WTC11 (cell line): ENCODE measurements around the gene CDK16. TPM values are rescaled to one million over a fixed set of nuclear protein-coding genes. Genes with fewer than 3 reads are reported as not detected.

Experiments used
- ATAC-seq: fragments of 200-7000 bp; cut with Tn5 transposase; 2 replicates; pipeline ENCODE4 v1.10.0; 2021; ENCODE audit warnings: mild to moderate bottlenecking, moderate library complexity
- CTCF ChIA-PET: fragments of 300-600 bp; sonication (Branson Sonifier 250); formaldehyde crosslinking; loops from one replicate; lab custom pipeline; 2021; ENCODE audit warnings: antibody characterized with exemption; lab: Charles Lee
- POLR2A ChIA-PET: fragments of 350-600 bp; sonication (Branson Sonifier 250); formaldehyde crosslinking; loops from one replicate; lab custom pipeline; 2021; ENCODE audit warnings: antibody characterized with exemption; lab: Charles Lee
- DNase-seq: peaks from one replicate; pipeline ENCODE4 v3.0.0; 2021; ENCODE audit warnings: low spot score
- H3K27ac Mint-ChIP-seq: 2 replicates; pipeline ENCODE4 v1.8.0; 2021; ENCODE audit warnings: mixed read lengths
- H3K27me3 Mint-ChIP-seq: 2 replicates; pipeline ENCODE4 v1.8.0; 2021; ENCODE audit warnings: low read depth, mild to moderate bottlenecking, moderate library complexity, mixed read lengths
- H3K36me3 Mint-ChIP-seq: 2 replicates; pipeline ENCODE4 v1.8.0; 2021; ENCODE audit warnings: mixed read lengths
- H3K4me1 Mint-ChIP-seq: 2 replicates; pipeline ENCODE4 v1.8.0; 2022; ENCODE audit warnings: mixed read lengths
- H3K4me3 Mint-ChIP-seq: 2 replicates; pipeline ENCODE4 v1.8.0; 2021; ENCODE audit warnings: mild to moderate bottlenecking, moderate library complexity, mixed read lengths
- H3K9me3 Mint-ChIP-seq: 2 replicates; pipeline ENCODE4 v1.8.0; 2021; ENCODE audit warnings: mixed read lengths
- AFF4 ChIP-seq: sonication (generic); formaldehyde crosslinking; IDR thresholded peaks from 2 replicates; pipeline ENCODE4 v1.8.1; 2023; ENCODE audit warnings: mild to moderate bottlenecking, missing genetic modification reagents, borderline replicate concordance
- ATF3 ChIP-seq: sonication (generic); formaldehyde crosslinking; conservative IDR thresholded peaks from 2 replicates; pipeline ENCODE4 v1.8.1; 2022; ENCODE audit warnings: mild to moderate bottlenecking, missing genetic modification reagents
- ESRRA ChIP-seq: sonication (generic); formaldehyde crosslinking; IDR thresholded peaks from 2 replicates; pipeline ENCODE4 v1.8.1; 2022; ENCODE audit warnings: mild to moderate bottlenecking, missing genetic modification reagents, borderline replicate concordance
- ETV6 ChIP-seq: sonication (generic); formaldehyde crosslinking; IDR thresholded peaks from 2 replicates; pipeline ENCODE4 v1.8.1; 2022; ENCODE audit warnings: mild to moderate bottlenecking, missing genetic modification reagents
- HMGA2 ChIP-seq: fragments of 250-450 bp; sonication (Bioruptor Pico); IDR thresholded peaks from 2 replicates; pipeline ENCODE4 v1.4.0; 2021; ENCODE audit warnings: mild to moderate bottlenecking, moderate library complexity
- IRF2 ChIP-seq: sonication (generic); formaldehyde crosslinking; IDR thresholded peaks from 2 replicates; pipeline ENCODE4 v1.8.0; 2022; ENCODE audit warnings: low read depth, missing genetic modification reagents, borderline replicate concordance
- MYBL2 ChIP-seq: sonication (generic); formaldehyde crosslinking; IDR thresholded peaks from 2 replicates; pipeline ENCODE4 v1.8.1; 2023; ENCODE audit warnings: mild to moderate bottlenecking, moderate library complexity, missing genetic modification reagents
- NFE2L1 ChIP-seq: sonication (generic); formaldehyde crosslinking; IDR thresholded peaks from 2 replicates; pipeline ENCODE4 v1.8.1; 2023; ENCODE audit warnings: missing genetic modification reagents
- NFYB ChIP-seq: sonication (generic); formaldehyde crosslinking; conservative IDR thresholded peaks from 2 replicates; pipeline ENCODE4 v1.8.0; 2022; ENCODE audit warnings: low read depth, missing genetic modification reagents
- NR2C2 ChIP-seq: sonication (generic); formaldehyde crosslinking; IDR thresholded peaks from 2 replicates; pipeline ENCODE4 v1.8.0; 2022; ENCODE audit warnings: mild to moderate bottlenecking, missing genetic modification reagents
- SP1 ChIP-seq: sonication (generic); formaldehyde crosslinking; conservative IDR thresholded peaks from 2 replicates; pipeline ENCODE4 v1.8.1; 2022; ENCODE audit warnings: missing genetic modification reagents
- ZNF263 ChIP-seq: sonication (generic); formaldehyde crosslinking; IDR thresholded peaks from 2 replicates; pipeline ENCODE4 v1.8.1; 2022; ENCODE audit warnings: low read depth, mild to moderate bottlenecking, moderate library complexity, missing genetic modification reagents
- ZNF671 ChIP-seq: fragments of 250-450 bp; sonication (Bioruptor Pico); IDR thresholded peaks from 2 replicates; pipeline ENCODE4 v1.8.0; 2021; ENCODE audit warnings: mild to moderate bottlenecking
- total RNA-seq: library from RNA; stranded (reverse); gene quantifications from 3 replicates; pipeline ENCODE4 v1.2.3, GENCODE V29; 2021
- TF ChIP-seq, protein P1 (sequence below): fragments of 250-450 bp; sonication (Bioruptor Pico); IDR thresholded peaks from 2 replicates; pipeline ENCODE4 v1.9.0; 2021; ENCODE audit warnings: moderate library complexity, mild to moderate bottlenecking, inconsistent platforms, borderline replicate concordance
- TF ChIP-seq, protein P2 (sequence below): sonication (generic); formaldehyde crosslinking; IDR thresholded peaks from 2 replicates; pipeline ENCODE4 v1.8.1; 2023; ENCODE audit warnings: mild to moderate bottlenecking, missing genetic modification reagents
- TF ChIP-seq, protein P3 (sequence below): sonication (generic); formaldehyde crosslinking; IDR thresholded peaks from 2 replicates; pipeline ENCODE4 v1.8.0; 2022; ENCODE audit warnings: mild to moderate bottlenecking, missing genetic modification reagents
- TF ChIP-seq, protein P4 (sequence below): sonication (generic); formaldehyde crosslinking; IDR thresholded peaks from 2 replicates; pipeline ENCODE4 v1.8.0; 2022; ENCODE audit warnings: mild to moderate bottlenecking, missing genetic modification reagents
- TF ChIP-seq, protein P5 (sequence below): sonication (generic); formaldehyde crosslinking; IDR thresholded peaks from 2 replicates; pipeline ENCODE4 v1.8.0; 2022; ENCODE audit warnings: mild to moderate bottlenecking, missing genetic modification reagents
- TF ChIP-seq, protein P6 (sequence below): sonication (generic); formaldehyde crosslinking; IDR thresholded peaks from 2 replicates; pipeline ENCODE4 v1.8.0; 2023; ENCODE audit warnings: mild to moderate bottlenecking, missing genetic modification reagents

Gene CDK16
- total RNA-seq, 1 experiment from 2014 or later: 130 TPM

DNA sequence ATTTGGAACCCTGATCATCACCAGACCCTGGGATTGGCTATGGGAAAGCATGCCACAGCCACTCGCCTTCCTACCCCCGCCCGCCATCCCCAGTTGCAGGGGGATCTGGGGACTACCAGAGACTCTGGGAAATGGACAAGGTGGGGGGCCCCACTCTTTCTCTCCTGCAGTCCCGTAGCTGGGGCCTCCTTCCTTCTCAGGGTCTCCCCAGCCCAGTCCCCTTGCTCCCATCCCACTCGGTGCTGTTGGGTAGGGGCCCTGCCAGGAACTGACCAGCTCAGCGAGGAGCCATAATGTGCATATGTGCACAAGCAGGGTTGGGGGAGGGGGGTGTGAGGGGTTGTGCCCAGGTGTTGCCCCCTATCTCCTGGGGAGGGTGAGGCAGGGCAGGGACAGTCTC is 10.9 kb downstream of the CDK16 start:
- Mint-ChIP-seq H3K4me3 (no peak overlapping the region), H3K27ac (no peak overlapping the region), H3K36me3 (peaks cover 33% of the 10 kb centered on the region), H3K27me3 (no peaks in the 10 kb centered on the region), H3K4me1 (0 out of 2 replicates have a peak, but pooled peaks cover 2% of the 10 kb centered on the region), H3K9me3 (no peaks in the 10 kb centered on the region)
- CTCF ChIA-PET: no interaction called here
- no peak for DNase-seq
- no peak for ATAC-seq
- TF ChIP-seq NR2C2 (CRISPR knock-in tag): no peak
- TF ChIP-seq AFF4 (CRISPR knock-in tag): no peak
- TF ChIP-seq, protein P1, sequence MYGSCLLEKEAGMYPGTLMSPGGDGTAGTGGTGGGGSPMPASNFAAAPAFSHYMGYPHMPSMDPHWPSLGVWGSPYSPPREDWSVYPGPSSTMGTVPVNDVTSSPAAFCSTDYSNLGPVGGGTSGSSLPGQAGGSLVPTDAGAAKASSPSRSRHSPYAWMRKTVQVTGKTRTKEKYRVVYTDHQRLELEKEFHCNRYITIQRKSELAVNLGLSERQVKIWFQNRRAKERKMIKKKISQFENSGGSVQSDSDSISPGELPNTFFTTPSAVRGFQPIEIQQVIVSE (CRISPR knock-in tag): no peak
- TF ChIP-seq, protein P2, sequence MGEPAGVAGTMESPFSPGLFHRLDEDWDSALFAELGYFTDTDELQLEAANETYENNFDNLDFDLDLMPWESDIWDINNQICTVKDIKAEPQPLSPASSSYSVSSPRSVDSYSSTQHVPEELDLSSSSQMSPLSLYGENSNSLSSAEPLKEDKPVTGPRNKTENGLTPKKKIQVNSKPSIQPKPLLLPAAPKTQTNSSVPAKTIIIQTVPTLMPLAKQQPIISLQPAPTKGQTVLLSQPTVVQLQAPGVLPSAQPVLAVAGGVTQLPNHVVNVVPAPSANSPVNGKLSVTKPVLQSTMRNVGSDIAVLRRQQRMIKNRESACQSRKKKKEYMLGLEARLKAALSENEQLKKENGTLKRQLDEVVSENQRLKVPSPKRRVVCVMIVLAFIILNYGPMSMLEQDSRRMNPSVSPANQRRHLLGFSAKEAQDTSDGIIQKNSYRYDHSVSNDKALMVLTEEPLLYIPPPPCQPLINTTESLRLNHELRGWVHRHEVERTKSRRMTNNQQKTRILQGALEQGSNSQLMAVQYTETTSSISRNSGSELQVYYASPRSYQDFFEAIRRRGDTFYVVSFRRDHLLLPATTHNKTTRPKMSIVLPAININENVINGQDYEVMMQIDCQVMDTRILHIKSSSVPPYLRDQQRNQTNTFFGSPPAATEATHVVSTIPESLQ (CRISPR knock-in tag): no peak
- TF ChIP-seq, protein P3, sequence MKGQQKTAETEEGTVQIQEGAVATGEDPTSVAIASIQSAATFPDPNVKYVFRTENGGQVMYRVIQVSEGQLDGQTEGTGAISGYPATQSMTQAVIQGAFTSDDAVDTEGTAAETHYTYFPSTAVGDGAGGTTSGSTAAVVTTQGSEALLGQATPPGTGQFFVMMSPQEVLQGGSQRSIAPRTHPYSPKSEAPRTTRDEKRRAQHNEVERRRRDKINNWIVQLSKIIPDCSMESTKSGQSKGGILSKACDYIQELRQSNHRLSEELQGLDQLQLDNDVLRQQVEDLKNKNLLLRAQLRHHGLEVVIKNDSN (CRISPR knock-in tag): no peak
- TF ChIP-seq ATF3 (CRISPR knock-in tag): no peak
- no peak for TF ChIP-seq NFE2L1 (CRISPR knock-in tag)
- TF ChIP-seq HMGA2: no peak
- POLR2A ChIA-PET: no interaction called here

GRCh38 chrX:47230136-47230868 is 11.8 kb downstream of the CDK16 start:
- DNase-seq: no peak
- H3K4me3 Mint-ChIP-seq: no peak overlapping the region
- H3K9me3 Mint-ChIP-seq: no peaks in the 10 kb centered on the region
- ATAC-seq: no peak
- H3K27me3 Mint-ChIP-seq: no peaks in the 10 kb centered on the region
- peaks cover 6% of the 10 kb centered on the region for H3K4me1 Mint-ChIP-seq
- ChIA-PET POLR2A (no interaction called here), CTCF (no interaction called here)
- peaks cover 27% of the 10 kb centered on the region for H3K36me3 Mint-ChIP-seq
- peak overlapping the region; percentile 89 for H3K27ac Mint-ChIP-seq
- TF ChIP-seq ZNF263 (no peak), ZNF671 (CRISPR knock-in tag) (no peak), MYBL2 (CRISPR knock-in tag) (no peak), NFYB (CRISPR knock-in tag) (no peak), SP1 (CRISPR knock-in tag) (no peak), ESRRA (CRISPR knock-in tag) (no peak), IRF2 (CRISPR knock-in tag) (no peak), ETV6 (CRISPR knock-in tag) (no peak)
- TF ChIP-seq, protein P4, sequence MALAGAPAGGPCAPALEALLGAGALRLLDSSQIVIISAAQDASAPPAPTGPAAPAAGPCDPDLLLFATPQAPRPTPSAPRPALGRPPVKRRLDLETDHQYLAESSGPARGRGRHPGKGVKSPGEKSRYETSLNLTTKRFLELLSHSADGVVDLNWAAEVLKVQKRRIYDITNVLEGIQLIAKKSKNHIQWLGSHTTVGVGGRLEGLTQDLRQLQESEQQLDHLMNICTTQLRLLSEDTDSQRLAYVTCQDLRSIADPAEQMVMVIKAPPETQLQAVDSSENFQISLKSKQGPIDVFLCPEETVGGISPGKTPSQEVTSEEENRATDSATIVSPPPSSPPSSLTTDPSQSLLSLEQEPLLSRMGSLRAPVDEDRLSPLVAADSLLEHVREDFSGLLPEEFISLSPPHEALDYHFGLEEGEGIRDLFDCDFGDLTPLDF (CRISPR knock-in tag): no peak
- TF ChIP-seq, protein P3 (CRISPR knock-in tag): no peak
- TF ChIP-seq, protein P5, sequence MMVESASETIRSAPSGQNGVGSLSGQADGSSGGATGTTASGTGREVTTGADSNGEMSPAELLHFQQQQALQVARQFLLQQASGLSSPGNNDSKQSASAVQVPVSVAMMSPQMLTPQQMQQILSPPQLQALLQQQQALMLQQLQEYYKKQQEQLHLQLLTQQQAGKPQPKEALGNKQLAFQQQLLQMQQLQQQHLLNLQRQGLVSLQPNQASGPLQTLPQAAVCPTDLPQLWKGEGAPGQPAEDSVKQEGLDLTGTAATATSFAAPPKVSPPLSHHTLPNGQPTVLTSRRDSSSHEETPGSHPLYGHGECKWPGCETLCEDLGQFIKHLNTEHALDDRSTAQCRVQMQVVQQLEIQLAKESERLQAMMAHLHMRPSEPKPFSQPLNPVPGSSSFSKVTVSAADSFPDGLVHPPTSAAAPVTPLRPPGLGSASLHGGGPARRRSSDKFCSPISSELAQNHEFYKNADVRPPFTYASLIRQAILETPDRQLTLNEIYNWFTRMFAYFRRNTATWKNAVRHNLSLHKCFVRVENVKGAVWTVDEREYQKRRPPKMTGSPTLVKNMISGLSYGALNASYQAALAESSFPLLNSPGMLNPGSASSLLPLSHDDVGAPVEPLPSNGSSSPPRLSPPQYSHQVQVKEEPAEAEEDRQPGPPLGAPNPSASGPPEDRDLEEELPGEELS (CRISPR knock-in tag): no peak
- TF ChIP-seq, protein P6, sequence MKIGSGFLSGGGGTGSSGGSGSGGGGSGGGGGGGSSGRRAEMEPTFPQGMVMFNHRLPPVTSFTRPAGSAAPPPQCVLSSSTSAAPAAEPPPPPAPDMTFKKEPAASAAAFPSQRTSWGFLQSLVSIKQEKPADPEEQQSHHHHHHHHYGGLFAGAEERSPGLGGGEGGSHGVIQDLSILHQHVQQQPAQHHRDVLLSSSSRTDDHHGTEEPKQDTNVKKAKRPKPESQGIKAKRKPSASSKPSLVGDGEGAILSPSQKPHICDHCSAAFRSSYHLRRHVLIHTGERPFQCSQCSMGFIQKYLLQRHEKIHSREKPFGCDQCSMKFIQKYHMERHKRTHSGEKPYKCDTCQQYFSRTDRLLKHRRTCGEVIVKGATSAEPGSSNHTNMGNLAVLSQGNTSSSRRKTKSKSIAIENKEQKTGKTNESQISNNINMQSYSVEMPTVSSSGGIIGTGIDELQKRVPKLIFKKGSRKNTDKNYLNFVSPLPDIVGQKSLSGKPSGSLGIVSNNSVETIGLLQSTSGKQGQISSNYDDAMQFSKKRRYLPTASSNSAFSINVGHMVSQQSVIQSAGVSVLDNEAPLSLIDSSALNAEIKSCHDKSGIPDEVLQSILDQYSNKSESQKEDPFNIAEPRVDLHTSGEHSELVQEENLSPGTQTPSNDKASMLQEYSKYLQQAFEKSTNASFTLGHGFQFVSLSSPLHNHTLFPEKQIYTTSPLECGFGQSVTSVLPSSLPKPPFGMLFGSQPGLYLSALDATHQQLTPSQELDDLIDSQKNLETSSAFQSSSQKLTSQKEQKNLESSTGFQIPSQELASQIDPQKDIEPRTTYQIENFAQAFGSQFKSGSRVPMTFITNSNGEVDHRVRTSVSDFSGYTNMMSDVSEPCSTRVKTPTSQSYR: no peak
